Mesenchymal stem cell (in vitro differentiated cells and primary cell): ENCODE measurements around the gene NINJ2.

ENCODE experiments used
- DNase-seq: peaks from one replicate; pipeline ENCODE4 v3.0.0-alpha.2; 2013
- H2AFZ ChIP-seq: one replicate; pipeline ENCODE4 v1.6.1; 2013; ENCODE audit warnings: low read depth, mild to moderate bottlenecking, control low read depth, inconsistent platforms, low read length, moderate library complexity
- H2AK5ac ChIP-seq: 2 replicates; pipeline ENCODE4 v1.6.1; 2013; ENCODE audit warnings: low read length, moderate library complexity, mild to moderate bottlenecking, inconsistent platforms; ENCODE audit not compliant: severe bottlenecking
- H2BK120ac ChIP-seq: one replicate; pipeline ENCODE4 v1.6.1; 2013; ENCODE audit warnings: low read depth, mild to moderate bottlenecking, inconsistent platforms, low read length, moderate library complexity
- H2BK12ac ChIP-seq, 2 experiments: one replicate each; pipeline ENCODE4 v1.6.1; 2013; ENCODE audit warnings: inconsistent platforms in 2 of 2, low read length in 2 of 2, mild to moderate bottlenecking in 2 of 2, moderate library complexity in 2 of 2, control low read depth in 1 of 2
- H2BK15ac ChIP-seq: one replicate; pipeline ENCODE4 v1.6.1; 2013; ENCODE audit warnings: mild to moderate bottlenecking, low read depth, inconsistent platforms; ENCODE audit not compliant: poor library complexity, severe bottlenecking
- H2BK5ac ChIP-seq: 2 replicates; pipeline ENCODE4 v1.6.1; 2013; ENCODE audit warnings: low read depth, mild to moderate bottlenecking, low read length, control low read depth, inconsistent platforms; ENCODE audit not compliant: poor library complexity, severe bottlenecking
- H3K14ac ChIP-seq, 2 experiments: one replicate each; pipeline ENCODE4 v1.6.1; 2013; ENCODE audit warnings: inconsistent platforms in 2 of 2, low read length in 2 of 2, control low read depth in 1 of 2, mild to moderate bottlenecking in 1 of 2, moderate library complexity in 1 of 2
- H3K18ac ChIP-seq, 2 experiments: one replicate each; pipeline ENCODE4 v1.6.1; 2013; ENCODE audit warnings: inconsistent platforms in 2 of 2, low read length in 2 of 2, control low read depth in 1 of 2, low read depth in 1 of 2, mild to moderate bottlenecking in 1 of 2
- H3K23ac ChIP-seq, 2 experiments: one replicate each; pipeline ENCODE4 v1.6.1; 2013; ENCODE audit warnings: inconsistent platforms in 2 of 2, low read length in 2 of 2, mild to moderate bottlenecking in 2 of 2, moderate library complexity in 2 of 2, control low read depth in 1 of 2
- H3K27ac ChIP-seq: 2 replicates; pipeline ENCODE4 v1.5.1; 2013; ENCODE audit warnings: mild to moderate bottlenecking, moderate library complexity, low read length, control low read depth, inconsistent platforms; ENCODE audit not compliant: poor library complexity, severe bottlenecking
- H3K27me3 ChIP-seq, 2 experiments: 2 replicates each; pipeline versions ENCODE4 v1.6.1 to v1.7.0; 2013; ENCODE audit warnings: low read length in 2 of 2, mild to moderate bottlenecking in 2 of 2, moderate library complexity in 2 of 2, control low read depth in 1 of 2, inconsistent platforms in 1 of 2; ENCODE audit not compliant: control insufficient read depth in 1 of 2, insufficient read depth in 1 of 2
- H3K36me3 ChIP-seq, 2 experiments: 2 replicates each; pipeline versions ENCODE4 v1.6.1 to v1.7.0; 2013; ENCODE audit warnings: low read length in 2 of 2, control low read depth in 1 of 2, inconsistent platforms in 1 of 2, low read depth in 1 of 2, mild to moderate bottlenecking in 1 of 2; ENCODE audit not compliant: insufficient read depth in 2 of 2, control insufficient read depth in 1 of 2
- H3K4ac ChIP-seq, 2 experiments: one replicate each; pipeline ENCODE4 v1.6.1; 2013; ENCODE audit warnings: inconsistent platforms in 2 of 2, low read length in 2 of 2, mild to moderate bottlenecking in 2 of 2, moderate library complexity in 2 of 2, control low read depth in 1 of 2, low read depth in 1 of 2
- H3K4me1 ChIP-seq: 2 replicates; pipeline ENCODE4 v1.6.1; 2013; ENCODE audit warnings: low read depth, low read length, control low read depth; ENCODE audit not compliant: control insufficient read depth, insufficient read depth
- H3K4me2 ChIP-seq: 2 replicates; pipeline ENCODE4 v1.6.1; 2013; ENCODE audit warnings: low read length, mild to moderate bottlenecking, inconsistent platforms; ENCODE audit not compliant: poor library complexity, severe bottlenecking
- H3K4me3 ChIP-seq, 2 experiments: 2 replicates each; pipeline versions ENCODE4 v1.5.1 to v1.7.0; 2013; ENCODE audit warnings: low read length in 2 of 2, mild to moderate bottlenecking in 2 of 2, control low read depth in 1 of 2, low read depth in 1 of 2; ENCODE audit not compliant: insufficient read depth in 1 of 2
- H3K79me1 ChIP-seq: replicated peaks from 2 replicates; pipeline ENCODE4 v1.6.1; 2013; ENCODE audit warnings: mild to moderate bottlenecking, control low read depth, low read length, inconsistent platforms; ENCODE audit not compliant: poor library complexity, severe bottlenecking
- H3K9ac ChIP-seq: 2 replicates; pipeline ENCODE4 v1.7.0; 2013; ENCODE audit warnings: mild to moderate bottlenecking, low read length, moderate library complexity
- H3K9me3 ChIP-seq: 2 replicates; pipeline ENCODE4 v1.7.0; 2013; ENCODE audit warnings: mild to moderate bottlenecking, low read length; ENCODE audit not compliant: control insufficient read depth
- H4K8ac ChIP-seq: one replicate; pipeline ENCODE4 v1.6.1; 2013; ENCODE audit warnings: inconsistent platforms, mild to moderate bottlenecking, low read length, moderate library complexity
- H4K91ac ChIP-seq: one replicate; pipeline ENCODE4 v1.6.1; 2013; ENCODE audit warnings: mild to moderate bottlenecking, low read length, inconsistent platforms
- WGBS: methylation state at CpG from one replicate; pipeline ENCODE4 v1.1.7; 2013; ENCODE audit warnings: mixed read lengths; 5-methylcytosine and 5-hydroxymethylcytosine counted together

Gene NINJ2

DNA sequence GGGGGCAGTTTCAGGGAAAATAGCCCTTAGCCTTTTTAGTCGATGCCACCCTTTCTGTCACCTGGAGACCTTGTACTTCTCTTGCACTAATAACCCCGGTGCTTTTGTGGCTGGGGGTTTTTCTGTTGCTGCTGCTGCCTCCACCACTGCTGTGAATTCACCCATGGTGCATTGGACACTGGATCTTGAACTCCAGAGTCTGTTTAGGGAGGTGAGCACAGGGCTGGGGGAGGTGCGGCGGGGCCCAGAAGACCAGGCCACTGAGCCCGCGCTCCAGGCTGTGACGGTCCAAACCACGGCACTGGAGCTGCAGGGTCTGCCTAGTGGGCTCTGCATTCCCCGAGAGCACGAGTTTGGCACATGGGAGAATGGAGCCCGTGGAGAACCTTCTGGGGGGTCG lies 100.6 kb downstream of the NINJ2 start:
- Histone ChIP-seq H3K23ac (no peak overlapping the region), H3K9me3 (no peaks in the 10 kb centered on the region), H2BK120ac (no peak overlapping the region), H3K4me2 (no peak overlapping the region), H3K79me1 (no peaks in the 10 kb centered on the region), H3K18ac (no peak overlapping the region), H3K4me3 (no peak overlapping the region), H3K4me1 (peaks cover 14% of the 10 kb centered on the region), H2BK5ac (no peak overlapping the region), H2BK12ac (no peak overlapping the region), H3K36me3 (no peaks in the 10 kb centered on the region), H4K8ac (no peak overlapping the region), H2AFZ (no peak overlapping the region), H4K91ac (no peak overlapping the region), H3K27me3 (peaks cover 49 to 71% of the 10 kb centered on the region in 2 experiments), H2AK5ac (no peak overlapping the region), H3K27ac (no peak overlapping the region), H2BK15ac (no peak overlapping the region), H3K9ac (no peak overlapping the region), H3K14ac (no peak overlapping the region), H3K4ac (no peak overlapping the region)
- 88% methylated on average over 12 of the region's 12 CpGs for WGBS
- DNase-seq: no peak

DNA sequence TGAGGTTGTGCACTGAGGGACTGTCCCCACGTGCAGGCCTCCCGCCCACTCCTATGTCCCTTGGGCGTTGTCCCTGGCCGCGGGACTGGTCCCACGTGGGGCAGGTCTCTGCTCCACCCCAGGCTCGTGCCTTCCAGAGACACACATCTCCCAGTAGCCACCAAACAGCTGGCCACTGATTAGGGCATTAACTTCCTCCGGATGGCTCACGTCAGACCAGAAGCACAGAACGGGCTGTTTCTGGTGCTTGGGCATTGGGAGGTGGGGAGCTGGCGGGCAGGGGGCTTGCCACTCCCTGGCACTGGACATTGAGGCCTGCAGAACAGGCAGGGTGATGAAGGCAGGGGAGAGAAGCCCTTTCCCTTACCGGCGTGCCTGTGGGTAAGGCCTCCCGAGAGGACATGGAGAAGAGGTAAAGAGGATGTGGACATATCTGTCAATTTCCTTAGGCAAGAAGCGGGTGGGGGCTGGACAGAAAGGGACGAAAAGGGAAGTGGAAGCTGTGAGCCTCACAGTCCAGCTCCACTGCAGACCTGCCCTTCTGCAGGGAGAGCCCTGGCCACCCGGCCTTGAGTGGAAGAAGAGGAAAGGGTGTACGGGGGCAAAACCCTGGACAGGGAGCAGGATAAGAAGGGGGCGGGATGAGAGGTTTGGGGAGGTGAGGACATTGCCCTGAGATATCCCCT lies 101.2 kb downstream of the NINJ2 start:
- WGBS: 79% methylated on average over 19 of the region's 19 CpGs

DNA sequence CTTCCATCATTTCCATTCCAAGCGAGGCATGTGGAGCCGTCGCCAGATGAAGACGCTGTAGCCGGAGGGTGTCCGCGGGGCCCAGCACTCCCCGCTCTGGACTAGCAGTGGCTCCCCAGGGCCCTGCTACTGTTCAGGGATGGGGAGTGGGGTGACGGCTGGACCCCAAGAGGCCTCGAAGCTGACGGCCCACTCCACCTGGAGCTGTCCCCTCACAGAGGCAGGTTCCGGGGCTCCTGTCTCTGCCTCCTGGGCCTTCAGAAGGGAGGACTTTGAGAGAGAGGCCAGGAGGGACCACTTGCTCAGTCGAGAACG lies 101.9 kb downstream of the NINJ2 start:
- Histone ChIP-seq H2AK5ac (no peak overlapping the region), H3K9ac (no peak overlapping the region), H3K4me1 (peaks cover 14% of the 10 kb centered on the region), H2BK15ac (no peak overlapping the region), H3K9me3 (no peaks in the 10 kb centered on the region), H2AFZ (no peak overlapping the region), H3K4me3 (no peak overlapping the region), H2BK5ac (no peak overlapping the region), H4K91ac (no peak overlapping the region), H3K4me2 (no peak overlapping the region), H3K27ac (no peak overlapping the region), H3K14ac (no peak overlapping the region), H2BK12ac (no peak overlapping the region), H4K8ac (no peak overlapping the region), H3K79me1 (no peaks in the 10 kb centered on the region), H3K4ac (no peak overlapping the region), H3K23ac (no peak overlapping the region), H3K27me3 (peaks cover 49 to 84% of the 10 kb centered on the region in 2 experiments), H3K36me3 (no peaks in the 10 kb centered on the region), H3K18ac (no peak overlapping the region), H2BK120ac (no peak overlapping the region)
- 97% methylated on average over 14 of the region's 14 CpGs for WGBS
- no peak for DNase-seq

More for the DNA sequence above, 101.2 kb downstream of the NINJ2 start:
- no peak overlapping the region for H2AK5ac ChIP-seq
- H3K4me1 ChIP-seq: peaks cover 14% of the 10 kb centered on the region
- no peaks in the 10 kb centered on the region for H3K79me1 ChIP-seq
- no peak overlapping the region for H3K27ac ChIP-seq
- no peak overlapping the region for H2BK12ac ChIP-seq
- no peaks in the 10 kb centered on the region for H3K9me3 ChIP-seq
- no peak overlapping the region for H2BK5ac ChIP-seq
- H3K27me3 ChIP-seq: peaks cover 49 to 77% of the 10 kb centered on the region in 2 experiments
- H3K9ac ChIP-seq: no peak overlapping the region
- H3K23ac ChIP-seq: no peak overlapping the region
- H3K4me2 ChIP-seq: no peak overlapping the region
- H3K4ac ChIP-seq: no peak overlapping the region
- no peak overlapping the region for H4K8ac ChIP-seq
- no peak overlapping the region for H3K14ac ChIP-seq
- no peak overlapping the region for H2BK15ac ChIP-seq
- no peaks in the 10 kb centered on the region for H3K36me3 ChIP-seq
- no peak for DNase-seq
- no peak overlapping the region for H4K91ac ChIP-seq
- H2BK120ac ChIP-seq: no peak overlapping the region
- H3K18ac ChIP-seq: no peak overlapping the region
- H2AFZ ChIP-seq: no peak overlapping the region
- no peak overlapping the region for H3K4me3 ChIP-seq

DNA sequence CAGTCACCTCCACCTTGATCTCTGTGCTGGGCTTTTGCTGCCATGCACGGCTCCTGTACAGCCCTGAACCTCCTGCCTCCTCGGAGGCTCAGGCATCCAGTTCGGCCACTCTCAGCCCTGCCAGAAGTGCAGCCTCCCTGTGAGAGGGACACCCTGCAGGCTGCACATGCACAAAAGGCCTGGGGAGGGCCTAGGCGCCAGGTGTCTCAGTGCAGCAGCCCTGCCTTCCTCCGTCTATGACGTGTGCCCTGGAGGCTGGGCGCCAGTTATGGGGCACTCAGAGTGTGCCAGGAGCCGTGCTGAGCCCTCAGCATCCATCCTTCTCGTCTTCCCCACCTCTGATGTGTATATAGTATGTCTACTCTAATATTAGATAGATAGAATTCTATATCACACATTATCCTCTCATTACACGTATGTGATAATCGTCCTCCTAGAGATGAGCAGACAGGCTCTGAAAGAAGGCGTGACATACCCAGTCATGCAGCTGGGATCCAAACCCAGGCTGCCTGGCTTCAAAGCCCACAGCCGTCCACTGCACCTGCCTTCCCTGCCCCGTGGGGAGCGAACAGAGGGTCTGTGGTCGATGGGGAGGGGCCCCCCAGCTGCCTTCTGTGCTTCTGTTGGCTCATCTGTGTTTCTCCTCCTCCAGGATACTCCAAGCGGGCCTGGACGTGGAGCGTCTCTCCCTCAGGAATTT lies 102.4 kb downstream of the NINJ2 start:
- H3K14ac ChIP-seq: no peak overlapping the region
- no peak overlapping the region for H3K18ac ChIP-seq
- no peaks in the 10 kb centered on the region for H3K9me3 ChIP-seq
- no peak overlapping the region for H3K23ac ChIP-seq
- H4K8ac ChIP-seq: no peak overlapping the region
- WGBS: 84% methylated on average over 14 of the region's 19 CpGs
- no peak overlapping the region for H3K4me3 ChIP-seq
- H3K36me3 ChIP-seq: no peaks in the 10 kb centered on the region
- H3K79me1 ChIP-seq: no peaks in the 10 kb centered on the region
- no peak overlapping the region for H3K4me2 ChIP-seq
- no peak overlapping the region for H2BK5ac ChIP-seq
- peaks cover 49 to 87% of the 10 kb centered on the region in 2 experiments for H3K27me3 ChIP-seq
- no peak overlapping the region for H4K91ac ChIP-seq
- H3K4me1 ChIP-seq: peaks cover 12% of the 10 kb centered on the region
- H2BK12ac ChIP-seq: no peak overlapping the region
- H2AK5ac ChIP-seq: no peak overlapping the region
- H2BK15ac ChIP-seq: no peak overlapping the region
- no peak for DNase-seq
- H3K27ac ChIP-seq: no peak overlapping the region
- no peak overlapping the region for H2BK120ac ChIP-seq
- H2AFZ ChIP-seq: no peak overlapping the region
- H3K4ac ChIP-seq: no peak overlapping the region
- H3K9ac ChIP-seq: no peak overlapping the region
